HG03095 (cell line): ENCODE results near the gene STRIP1.

Experiments used
- ATAC-seq: cut with Tn5 transposase; IDR thresholded peaks from one replicate; pipeline ENCODE4 v1.9.1; 2021; ENCODE audit warnings: moderate library complexity; ENCODE audit not compliant: unreplicated experiment

STRIP1 gene, protein sequence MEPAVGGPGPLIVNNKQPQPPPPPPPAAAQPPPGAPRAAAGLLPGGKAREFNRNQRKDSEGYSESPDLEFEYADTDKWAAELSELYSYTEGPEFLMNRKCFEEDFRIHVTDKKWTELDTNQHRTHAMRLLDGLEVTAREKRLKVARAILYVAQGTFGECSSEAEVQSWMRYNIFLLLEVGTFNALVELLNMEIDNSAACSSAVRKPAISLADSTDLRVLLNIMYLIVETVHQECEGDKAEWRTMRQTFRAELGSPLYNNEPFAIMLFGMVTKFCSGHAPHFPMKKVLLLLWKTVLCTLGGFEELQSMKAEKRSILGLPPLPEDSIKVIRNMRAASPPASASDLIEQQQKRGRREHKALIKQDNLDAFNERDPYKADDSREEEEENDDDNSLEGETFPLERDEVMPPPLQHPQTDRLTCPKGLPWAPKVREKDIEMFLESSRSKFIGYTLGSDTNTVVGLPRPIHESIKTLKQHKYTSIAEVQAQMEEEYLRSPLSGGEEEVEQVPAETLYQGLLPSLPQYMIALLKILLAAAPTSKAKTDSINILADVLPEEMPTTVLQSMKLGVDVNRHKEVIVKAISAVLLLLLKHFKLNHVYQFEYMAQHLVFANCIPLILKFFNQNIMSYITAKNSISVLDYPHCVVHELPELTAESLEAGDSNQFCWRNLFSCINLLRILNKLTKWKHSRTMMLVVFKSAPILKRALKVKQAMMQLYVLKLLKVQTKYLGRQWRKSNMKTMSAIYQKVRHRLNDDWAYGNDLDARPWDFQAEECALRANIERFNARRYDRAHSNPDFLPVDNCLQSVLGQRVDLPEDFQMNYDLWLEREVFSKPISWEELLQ

DNA sequence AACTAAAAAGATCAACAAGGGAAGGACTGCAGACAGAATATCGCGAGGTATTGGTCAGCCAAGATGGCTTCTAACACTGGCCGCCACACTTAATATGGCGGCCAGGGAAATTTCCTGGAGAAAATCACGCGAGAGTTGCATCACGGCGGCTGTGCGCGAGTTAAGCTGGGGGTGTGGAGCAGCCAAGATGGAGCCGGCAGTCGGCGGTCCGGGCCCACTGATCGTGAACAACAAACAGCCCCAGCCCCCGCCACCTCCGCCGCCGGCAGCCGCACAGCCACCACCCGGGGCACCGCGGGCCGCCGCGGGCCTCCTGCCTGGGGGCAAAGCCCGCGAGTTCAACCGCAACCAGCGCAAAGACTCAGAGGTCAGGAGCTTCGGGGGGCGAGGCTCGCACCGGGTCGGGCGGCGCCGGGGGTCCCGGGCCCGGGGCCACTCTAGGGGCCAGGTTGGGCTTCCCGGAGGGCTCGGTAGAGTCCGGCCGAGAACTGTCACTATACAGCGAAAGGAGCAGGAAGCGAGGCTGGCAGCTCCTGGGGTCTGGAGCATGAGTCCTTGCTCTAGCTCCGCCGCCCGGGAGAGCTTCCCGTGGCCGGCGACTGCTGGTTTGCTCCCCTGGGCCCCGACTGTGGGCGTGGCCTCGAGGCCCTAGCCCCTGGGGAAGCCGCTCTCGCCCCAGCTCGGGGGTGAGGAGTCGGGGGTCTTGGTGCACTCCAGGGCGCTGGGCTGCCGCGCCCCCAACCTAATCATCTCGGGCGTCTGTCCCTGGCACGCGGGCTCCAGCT, at the start of gene STRIP1:
STRIP1 (plus strand) TSS at position 174 of the 785 bp plus-strand sequence; CDS start at position 188, 14 bp downstream.
- ATAC-seq = peak; percentile 89

DNA sequence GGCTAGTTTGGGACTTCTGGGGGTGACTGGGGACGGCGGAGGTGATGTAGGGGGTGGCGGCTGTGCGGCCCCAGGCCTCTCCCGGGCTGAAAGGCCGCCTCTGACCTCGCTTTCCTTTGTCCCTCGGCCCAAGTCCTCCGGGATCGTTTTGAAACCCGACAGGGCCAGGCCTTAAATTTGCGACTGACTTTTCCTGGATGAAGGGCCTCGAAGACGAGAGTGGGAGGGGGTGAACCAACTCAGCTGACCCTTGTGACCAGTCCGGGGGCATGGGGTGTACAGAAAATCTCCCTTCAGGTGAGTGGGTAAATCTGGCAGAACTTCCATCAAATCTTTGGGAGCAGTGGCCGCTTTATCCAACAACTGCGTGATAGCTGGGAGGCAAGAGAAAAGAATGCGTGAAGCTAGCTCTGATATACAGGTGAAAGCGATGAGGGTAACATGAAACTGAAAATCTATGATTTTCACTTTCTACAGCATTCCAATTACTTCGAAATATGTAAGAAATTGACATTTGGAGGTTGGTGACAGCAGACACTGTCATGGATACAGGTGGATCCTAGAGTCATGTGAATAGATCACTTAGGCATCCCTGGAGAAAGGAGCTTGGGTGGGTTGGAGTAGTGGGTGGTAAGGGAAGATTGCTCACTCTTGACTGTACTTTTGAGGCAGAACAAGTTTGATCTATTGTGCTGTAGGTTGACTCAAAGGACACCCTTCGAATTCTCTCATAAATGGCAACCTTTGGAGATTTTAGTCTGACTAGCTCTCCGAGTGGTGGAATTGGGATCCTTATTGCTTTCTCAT, 49.0 kb upstream of the STRIP1 start:
- ATAC-seq = no peak

DNA sequence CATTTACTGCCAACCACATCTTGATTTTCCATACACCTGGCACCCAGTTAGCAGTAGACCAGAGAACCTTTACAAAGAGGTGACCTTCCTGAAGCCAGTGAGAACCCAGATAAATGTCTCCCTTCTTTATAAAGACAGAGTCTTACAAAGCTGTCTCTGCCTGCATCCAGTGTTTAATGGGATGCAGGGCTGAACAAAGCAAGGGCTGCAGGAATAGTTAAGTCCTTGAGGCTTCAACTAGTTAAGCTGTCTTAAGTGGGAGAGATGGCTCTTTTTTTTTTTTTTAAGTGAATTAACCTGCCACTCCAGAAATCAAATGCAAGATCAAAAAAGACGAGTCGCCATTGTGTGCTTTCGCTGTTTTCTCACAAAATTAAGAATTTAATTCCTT, 48.4 kb upstream of the STRIP1 start:
- no peak for ATAC-seq

DNA sequence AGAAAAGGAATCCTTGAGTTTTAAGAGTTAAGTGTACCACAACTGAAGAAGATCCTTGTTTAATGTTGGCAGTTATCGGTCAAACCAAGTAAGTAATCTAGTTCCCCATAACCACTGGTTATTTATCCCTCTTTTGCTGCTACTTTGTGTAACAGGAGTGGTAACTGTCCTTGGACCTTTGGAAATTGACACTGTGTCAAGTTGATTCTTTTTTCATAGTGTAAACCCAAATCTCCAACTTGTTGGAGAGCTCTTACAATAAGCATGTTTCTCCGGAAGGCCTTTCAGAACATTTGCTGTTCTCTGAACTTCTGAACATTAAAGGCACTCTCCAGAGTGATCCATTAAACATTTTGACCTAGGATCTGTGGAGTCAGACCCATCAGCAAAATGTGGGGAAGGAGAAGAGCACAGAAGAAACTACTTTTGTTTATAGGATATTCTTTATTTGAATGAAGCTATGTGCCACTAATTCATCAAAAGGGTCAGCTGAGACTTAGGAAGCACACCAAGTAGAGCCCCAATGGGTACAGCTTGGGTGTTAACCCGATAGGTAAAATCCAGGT, 46.0 kb upstream of the STRIP1 start:
- ATAC-seq = no peak

DNA sequence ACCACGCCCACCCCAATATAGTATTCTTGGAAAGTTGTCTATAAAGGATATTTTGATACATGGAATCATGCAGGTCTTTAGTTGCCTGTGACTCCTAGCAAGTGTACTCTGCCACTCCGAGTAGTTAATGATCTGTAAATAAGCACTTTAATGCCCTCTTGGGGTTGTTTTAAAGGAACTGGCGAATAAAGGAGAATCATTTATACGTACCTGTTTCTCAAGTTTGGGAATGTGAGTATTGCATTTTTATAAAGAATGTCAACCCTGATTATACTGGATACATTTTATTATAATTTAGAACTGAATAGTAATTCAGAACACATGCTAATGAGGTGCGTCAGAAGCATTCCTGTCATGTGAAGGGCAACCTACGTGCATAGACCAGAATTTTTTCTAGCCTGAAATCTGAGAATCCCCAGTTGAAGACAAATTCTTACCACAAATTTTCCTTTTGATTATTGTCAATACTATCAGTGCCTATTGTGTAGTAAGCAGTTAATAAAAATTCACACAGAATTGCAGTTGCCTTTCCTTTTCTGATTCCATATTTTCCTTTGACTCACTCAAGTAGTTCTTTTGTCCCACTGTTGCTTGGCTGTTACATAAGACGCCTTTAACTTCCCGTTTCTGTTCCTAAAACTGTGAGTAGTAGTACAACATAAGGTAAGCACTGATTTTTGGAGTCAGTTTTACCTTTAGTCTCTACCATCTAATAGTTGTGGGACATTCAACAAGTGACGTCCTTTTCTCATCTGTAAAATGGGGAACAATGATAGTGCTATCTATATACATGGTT, 44.7 kb upstream of the STRIP1 start:
- no peak for ATAC-seq

DNA sequence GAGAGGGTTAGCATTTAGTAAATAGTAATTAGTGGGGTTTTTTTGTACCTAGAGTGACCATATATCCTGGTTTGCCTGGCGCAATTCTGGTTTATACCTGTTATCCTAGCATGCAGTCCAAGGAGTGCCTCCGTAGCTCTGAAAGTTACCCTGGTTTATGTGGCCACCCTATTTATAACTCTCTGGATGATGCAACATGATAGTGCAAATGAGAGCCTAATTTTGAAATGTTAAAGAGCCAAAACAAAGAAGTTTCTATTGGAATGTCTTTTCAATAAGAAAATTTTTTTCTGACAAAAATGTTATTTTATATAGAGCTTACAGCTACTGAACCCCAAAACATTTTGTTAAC, 44.1 kb upstream of the STRIP1 start:
- ATAC-seq = no peak

DNA sequence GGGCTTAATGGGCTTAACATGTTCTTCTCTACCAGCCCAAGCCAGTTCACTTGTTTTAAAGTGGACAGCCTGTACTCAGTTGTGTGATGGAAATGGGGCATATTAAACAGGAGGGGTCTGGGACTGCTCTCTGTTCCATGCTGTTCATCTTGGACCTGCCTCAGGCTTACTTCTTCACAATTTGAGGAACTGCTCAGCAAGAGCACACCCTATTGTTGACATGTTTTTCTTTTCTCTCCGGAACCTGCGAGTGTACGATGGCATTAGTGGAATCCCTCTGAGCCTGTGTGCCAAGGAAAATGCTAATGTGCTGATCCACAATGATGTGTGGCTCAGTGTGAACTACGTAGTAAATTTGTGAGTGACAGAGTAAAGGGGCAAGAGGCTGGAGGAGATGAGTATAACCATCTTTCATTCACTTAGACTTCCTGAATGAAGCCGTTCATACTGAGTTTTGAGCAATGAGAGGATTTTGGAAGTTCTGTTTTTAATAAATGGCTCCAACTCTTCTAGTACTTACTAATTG, 43.0 kb upstream of the STRIP1 start:
- no peak for ATAC-seq

DNA sequence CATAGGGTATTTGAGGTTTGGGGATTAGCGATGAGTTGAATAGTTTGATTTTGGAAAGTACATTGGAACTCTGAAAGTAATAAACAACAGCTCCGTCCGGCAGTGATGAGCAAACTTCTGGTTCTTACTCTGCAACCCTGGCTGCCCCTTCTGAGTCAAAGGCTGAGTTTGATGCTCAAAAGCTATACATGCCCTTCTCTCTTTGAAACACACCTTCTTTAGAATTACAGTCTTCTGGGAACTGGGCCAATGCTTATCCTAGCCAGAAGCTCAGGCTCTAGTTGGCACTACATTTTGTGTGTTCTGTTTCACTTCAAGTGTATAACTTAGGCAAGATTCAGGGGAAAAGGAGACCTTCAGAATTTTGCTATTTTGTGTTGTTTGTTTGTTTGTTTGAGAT, 40.5 kb upstream of the STRIP1 start:
- no peak for ATAC-seq

DNA sequence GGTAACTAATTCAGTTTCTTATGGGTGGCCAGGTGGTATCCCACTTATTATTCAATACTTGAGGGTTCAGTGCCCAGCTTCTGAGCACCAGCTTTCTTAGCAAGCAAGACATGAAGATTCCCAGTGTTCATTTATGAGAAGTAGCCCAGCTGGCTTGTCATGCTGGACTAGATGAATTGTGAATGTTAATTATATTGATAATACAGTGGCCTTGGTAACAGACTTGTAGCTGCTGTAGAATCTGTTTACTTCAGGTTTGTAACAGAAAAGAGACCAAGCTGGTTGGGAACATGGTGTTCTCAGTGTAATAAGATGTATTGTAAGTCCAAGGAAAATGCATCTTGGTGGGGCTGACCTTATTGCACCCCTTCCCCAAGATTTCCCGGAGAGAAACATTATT, 39.8 kb upstream of the STRIP1 start:
- ATAC-seq = no peak

DNA sequence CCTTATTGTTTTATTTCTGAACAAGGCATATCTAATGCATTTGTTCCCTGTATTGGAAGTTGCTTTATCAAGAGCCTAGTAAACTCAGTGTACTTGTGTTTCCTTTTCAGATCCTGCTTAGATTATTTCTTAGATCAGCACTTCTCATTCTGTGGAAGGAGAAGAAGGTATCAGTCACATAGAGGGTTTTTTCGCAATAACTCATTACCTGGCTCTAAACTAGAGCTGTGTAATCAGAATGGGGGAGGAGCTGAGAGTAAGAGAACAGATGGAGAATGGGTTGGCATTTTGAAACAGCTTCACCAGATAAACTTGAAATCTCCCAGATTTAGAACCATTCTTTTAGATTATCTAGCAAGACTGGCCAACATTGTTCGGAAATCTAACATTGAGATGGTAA, 38.9 kb upstream of the STRIP1 start:
- no peak for ATAC-seq

DNA sequence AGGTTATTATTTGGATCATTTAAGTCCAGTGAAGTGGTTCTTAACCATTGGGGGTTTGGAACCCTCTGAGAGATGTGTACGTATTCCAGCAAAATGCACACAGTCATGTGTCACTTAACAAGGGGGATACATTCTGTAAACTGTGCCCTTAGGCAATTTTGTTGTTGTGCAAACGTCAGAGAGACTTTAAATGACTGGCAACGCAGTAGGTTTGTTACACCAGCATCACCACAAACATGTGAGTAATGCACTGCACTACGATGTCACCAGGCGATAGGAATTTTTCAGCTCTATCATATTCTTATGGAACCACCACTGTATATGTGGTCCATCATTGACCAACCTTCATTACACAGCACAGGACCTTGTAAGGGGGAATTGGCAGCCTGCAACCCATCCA, 37.9 kb upstream of the STRIP1 start:
- no peak for ATAC-seq

DNA sequence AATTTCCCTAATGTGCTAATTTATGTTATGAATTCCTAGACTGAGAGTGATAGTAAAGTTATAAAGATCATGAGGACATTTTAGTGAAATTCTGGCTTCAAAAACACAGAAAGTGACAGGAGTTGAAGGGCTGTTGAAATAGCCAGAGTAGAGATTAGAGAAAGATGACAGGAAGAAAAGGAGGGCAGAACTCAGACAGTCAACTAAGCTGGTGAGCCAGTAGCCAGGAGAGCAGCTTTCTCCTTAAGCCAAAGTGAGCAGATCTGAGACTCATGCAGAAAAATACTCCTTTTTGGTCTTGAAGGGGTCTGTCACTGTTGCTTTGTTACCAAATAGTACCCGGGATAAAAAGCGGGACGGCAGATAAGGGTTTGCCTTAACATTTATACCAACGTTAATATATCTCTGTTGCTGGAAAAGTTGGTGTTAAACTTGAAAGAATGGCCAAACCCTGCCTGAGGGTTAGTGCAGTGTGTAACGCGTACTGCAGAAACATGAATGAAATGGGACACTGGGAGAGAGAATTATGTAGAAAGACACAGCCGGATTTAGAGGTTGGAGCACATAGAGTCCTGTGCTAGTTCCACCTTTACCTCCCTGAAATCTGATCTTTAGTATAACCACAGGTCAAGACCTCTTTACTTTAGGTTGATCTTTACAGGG, 37.1 kb upstream of the STRIP1 start:
- no peak for ATAC-seq

DNA sequence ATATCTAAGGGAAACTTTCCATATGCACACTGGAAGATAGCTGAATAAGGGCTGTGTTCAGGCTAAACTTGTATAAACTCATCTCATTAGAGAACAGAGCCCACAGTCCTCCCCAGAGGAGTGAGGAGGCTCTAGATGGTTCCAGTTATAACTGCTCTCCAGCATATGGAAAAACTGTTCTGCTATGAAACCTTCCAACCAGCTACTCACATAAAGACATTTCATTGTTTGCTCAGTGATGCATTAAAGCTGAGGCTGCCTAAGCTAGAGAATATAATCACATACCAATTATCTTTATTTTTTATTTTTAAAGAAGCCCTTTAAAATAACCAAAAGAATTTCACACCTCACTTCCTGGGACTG, 36.6 kb upstream of the STRIP1 start:
- no peak for ATAC-seq

DNA sequence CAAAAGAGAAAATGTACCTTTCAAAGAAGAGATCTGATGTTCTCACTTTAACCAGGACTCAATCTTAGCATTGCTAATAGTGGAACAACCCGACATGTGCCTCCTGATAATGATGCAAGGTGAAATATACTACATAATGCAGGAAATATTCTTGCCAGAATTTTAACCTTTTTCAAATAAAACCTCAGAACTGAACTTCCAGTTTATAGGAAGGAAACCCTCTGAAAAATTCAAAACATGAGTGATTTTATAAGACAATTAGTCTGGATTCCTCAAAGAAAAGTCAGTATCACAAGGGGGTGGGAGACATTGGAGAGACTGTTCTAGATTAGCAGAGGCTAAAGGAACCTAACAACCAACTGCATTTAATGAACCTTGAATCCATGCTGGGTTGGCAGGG, 31.7 kb upstream of the STRIP1 start:
- no peak for ATAC-seq

DNA sequence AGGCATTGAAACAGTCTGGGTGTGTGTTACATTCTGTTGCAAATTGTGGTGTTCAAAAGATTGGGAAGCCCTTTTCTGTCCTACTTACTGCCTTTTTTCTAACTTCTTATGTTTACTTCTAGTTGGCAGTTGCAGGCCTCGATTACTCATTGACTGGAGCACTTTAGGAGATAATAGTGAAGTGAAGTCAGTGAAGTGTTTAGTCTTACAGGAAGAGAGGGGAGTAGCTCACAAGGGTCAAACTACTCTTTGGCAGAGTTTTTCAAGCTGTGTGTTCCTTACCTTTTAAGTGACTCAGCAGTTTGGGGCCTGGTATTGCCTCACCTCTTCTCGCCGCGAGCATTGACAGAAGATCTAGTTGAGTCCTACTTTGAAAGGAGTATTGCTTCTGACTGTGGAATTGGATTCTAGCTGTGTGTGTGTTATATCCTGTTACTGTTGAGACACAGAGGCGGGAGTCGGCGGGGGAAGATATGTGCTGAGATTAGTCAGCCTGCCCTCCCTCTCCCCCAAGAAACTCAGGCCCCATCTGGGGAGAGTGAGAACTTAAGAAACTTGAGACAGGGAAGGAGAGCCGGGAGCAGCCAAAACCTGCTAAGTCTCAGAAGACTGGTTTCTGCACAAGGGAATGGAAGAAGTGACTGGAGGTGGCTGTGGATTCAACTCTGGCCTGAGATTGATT, 30.5 kb upstream of the STRIP1 start:
- ATAC-seq = peak; percentile 60

DNA sequence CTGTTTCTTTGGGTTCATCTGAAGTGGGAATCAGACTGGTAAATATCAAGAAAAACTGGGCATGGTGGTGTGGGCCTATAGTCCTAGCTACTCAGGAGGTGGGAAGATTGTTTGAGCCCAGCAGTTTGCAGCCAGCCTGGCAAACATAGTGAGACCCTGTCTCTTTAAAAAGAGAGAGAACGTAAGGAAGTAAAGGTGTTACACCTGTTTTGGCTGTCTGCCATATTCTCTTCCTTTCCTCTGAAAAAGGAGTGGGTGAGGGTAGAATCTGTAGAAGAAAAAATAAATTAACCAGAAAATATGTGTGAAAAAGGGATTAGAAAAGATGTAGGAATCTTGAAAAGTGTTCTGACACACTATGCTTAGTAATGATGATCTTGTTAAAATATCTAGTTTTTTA, 29.8 kb upstream of the STRIP1 start:
- ATAC-seq = no peak

DNA sequence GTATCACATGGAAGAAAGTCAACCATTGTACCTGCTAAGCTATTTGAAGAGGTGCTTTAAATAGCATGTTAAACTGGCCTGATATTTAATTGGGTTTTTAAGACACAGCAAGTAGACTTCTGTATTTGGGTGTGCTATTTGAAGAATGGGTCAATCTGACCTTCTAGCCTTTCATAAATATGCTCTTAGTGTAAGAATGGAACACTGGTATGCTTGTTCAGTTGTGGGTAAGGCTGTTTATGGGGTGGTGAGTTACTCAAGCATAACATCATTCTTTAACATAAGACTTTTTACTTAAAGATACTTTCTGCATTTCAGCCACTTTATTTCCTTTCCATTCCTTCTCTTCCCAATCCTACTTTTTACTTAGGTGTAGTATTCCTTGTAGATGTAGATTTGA, 28.5 kb upstream of the STRIP1 start:
- ATAC-seq = no peak

DNA sequence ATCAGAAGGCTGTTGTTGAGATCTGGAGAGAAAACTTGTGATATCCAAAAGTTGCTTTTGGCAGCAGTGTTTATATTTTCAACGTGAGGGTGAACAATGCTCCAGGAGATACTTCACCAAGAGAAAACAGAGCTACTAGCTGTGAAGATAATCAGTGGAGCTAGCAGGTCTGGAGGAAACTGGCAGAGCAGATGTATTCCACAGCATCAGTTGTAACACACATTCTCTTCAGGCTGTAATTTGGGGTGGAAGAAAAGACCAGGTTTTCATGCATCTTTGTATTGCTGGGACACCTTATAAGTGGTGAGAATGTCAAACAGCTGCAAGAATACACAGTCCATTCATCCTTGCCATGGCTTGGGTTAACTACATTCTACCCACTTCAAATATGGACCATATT, 27.9 kb upstream of the STRIP1 start:
- no peak for ATAC-seq
